Activated CD4-positive, alpha-beta T cell treated with anti-CD3 and anti-CD28 coated beads, Interleukin-2, amount 50 U/mL, for 1 hour (primary cell): ENCODE results near the gene SLC35D3.
"Not testable (repeated sequence)": the region's sequence is repeated elsewhere in the genome, so short reads cannot be mapped to it uniquely, and the experiment has no call there.

ENCODE experiments used
- DNase-seq: peaks from one replicate; pipeline ENCODE4 v3.0.0-alpha.2; 2020

Gene SLC35D3

DNA sequence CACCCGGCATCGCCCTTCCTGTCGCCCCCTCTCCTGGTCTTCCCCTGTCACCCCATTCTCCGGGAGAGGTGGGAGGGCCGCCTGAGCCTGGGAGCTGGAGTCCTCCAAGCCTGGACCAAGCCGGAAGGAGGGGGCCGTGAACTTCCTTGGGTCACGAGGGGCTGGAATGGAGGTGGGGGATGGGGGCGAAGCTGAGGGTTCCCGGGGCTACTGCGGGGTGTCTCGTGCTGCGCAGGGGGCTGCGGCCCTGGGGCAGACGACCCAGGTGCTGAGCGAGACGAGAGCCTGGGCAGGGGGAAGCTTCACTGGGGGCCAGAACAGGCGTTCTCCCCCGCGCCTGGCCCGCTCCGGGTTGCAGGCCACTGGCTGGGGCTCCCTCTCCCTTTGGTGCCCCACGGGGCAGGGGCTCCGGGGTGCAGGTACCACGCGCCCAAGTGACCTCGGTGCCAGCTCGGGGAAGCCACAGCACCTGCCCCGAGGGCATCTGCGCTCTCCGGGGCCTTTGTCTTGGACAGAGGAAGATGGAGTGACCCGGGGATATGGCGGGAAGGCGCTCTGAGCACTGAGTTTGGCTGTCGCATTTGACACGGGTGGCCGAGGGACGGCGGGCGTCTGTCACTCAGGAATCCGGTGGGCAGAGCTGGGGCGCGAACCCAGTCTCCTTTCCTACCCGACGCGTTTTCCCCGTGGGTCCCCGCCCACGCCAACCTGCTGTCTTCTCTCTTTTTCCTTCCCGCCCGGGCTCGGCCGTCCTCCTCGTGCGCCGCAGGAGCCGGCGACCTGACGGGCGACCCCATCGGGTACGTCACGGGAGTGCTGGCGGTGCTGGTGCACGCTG is 1.2 kb downstream of the SLC35D3 start:
- DNase-seq, result no peak

DNA sequence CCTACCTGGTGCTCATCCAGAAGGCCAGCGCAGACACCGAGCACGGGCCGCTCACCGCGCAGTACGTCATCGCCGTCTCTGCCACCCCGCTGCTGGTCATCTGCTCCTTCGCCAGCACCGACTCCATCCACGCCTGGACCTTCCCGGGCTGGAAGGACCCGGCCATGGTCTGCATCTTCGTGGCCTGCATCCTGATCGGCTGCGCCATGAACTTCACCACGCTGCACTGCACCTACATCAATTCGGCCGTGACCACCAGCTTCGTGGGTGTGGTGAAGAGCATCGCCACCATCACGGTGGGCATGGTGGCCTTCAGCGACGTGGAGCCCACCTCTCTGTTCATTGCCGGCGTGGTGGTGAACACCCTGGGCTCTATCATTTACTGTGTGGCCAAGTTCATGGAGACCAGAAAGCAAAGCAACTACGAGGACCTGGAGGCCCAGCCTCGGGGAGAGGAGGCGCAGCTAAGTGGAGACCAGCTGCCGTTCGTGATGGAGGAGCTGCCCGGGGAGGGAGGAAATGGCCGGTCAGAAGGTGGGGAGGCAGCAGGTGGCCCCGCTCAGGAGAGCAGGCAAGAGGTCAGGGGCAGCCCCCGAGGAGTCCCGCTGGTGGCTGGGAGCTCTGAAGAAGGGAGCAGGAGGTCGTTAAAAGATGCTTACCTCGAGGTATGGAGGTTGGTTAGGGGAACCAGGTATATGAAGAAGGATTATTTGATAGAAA is 2.0 kb downstream of the SLC35D3 start:
- no peak for DNase-seq

DNA sequence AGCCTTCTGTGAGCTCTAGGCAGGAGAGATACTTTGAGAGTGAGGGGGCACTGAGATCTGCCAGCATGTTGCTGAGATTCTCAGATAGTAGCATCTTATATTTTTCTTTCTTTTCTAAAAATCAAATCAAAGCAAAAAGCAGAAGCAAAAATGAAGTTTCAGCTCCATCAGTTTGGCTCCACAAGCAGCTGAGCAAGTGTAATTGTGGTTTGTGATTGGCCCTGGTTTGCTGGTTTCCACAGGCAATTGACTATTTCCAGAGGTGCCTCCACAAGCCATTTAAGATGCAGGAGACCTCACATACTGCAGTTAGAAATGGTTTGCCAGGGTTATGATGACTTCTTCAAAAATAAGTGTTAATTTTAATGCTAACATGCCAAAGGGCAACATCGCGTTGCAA is 4.3 kb downstream of the SLC35D3 start:
- no peak for DNase-seq

- no peak for DNase-seq
These were observed 5.2 kb downstream of the SLC35D3 start for GRCh38 chr6:136927292-136927691.

DNA sequence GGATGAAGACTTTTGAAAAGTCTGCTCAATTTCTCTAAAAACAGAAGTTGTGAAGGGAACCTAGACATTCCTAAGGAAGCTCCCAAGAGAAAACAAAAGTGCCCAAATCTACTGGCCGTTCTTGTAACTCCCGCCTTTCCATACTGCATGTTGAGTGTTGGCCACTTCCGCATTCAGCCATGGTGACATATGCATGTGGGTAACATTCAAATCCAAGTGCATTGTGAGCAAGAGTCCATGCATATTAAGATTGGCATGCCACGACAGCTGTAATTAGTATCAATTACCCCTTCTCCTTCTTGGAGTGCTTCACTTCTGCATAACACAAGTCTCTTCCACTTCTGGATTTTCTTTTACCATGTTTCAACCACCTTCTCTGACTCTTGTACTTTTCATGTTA is 8.4 kb downstream of the SLC35D3 start:
- DNase-seq, result no peak

GRCh38 chr6:136932599-136932998 is 10.5 kb downstream of the SLC35D3 start:
- DNase-seq, result no peak

GRCh38 chr6:136945072-136945471 is 23.0 kb downstream of the SLC35D3 start:
- DNase-seq, result no peak

DNA sequence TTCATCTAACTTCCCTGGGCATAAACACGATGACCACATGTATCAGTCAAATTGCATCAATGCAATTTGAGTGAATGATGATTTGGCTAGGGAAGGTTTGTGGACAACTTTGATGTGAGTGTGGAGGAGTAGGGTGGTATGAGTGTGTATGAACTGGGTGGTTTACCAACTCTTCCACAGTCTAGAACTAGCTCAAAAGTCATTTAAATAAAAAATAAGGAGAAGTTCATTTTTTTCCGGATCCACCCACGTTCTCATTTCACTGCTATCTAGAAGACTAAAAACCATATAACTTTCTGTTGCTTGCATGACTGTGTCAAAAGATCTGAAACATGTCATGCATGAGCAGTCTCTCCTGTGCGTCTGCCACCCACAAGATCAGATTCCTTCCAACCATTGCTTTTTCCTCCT is 23.6 kb downstream of the SLC35D3 start:
- no peak for DNase-seq

GRCh38 chr6:136947037-136947436 is 24.9 kb downstream of the SLC35D3 start:
- DNase-seq, result no peak

DNA sequence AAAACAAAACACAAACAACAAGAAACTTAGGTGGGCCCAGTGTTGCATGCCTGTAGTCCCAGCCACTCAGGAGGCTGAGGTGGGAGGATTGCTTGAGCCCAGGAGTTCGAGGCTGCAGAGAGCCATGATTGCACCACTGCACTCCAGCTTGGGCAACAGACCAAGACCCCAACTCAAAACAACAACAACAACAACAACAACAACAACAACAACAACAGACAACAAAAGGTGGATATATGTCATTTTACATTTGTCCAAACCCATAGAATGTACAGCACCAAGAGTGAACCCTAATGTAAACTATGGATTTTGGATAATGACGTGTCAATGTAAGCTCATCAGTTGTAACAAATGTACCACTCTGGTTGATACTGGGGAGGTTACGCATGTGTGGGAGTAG is 27.9 kb downstream of the SLC35D3 start:
- not testable (repeated sequence) for DNase-seq

DNA sequence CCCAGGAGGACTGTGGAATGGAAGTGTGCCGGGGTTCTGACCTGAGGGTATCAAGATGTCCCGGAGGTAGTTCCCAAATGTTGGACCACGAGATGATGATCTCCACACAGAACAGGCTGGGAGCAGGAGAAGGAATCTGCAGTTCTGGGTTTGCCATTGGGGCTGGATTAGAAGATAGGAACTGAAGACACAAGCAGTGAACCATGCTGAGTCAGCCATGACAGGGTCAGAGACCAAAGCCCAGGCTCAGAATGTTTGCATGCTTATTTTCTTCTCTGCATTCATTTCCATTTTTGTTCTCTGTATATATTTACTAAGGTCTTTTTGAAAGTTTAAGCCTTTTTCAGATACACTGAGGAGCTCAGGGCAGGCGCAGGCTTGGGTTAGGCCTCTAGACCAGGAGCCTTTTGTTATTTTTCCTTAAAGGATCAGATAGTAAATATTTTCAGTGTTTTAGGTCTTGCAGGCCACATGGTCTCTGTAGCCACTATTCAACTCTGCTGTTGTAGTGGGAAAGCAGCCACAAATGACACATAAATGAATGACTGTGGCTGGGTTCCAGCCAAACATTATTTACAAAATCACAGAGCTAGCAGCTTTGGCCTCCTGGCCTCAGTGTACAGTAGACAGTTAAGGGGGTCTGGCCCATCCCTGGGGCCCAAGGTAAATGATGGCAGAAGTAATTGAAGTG is 28.5 kb downstream of the SLC35D3 start:
- no peak for DNase-seq

DNA sequence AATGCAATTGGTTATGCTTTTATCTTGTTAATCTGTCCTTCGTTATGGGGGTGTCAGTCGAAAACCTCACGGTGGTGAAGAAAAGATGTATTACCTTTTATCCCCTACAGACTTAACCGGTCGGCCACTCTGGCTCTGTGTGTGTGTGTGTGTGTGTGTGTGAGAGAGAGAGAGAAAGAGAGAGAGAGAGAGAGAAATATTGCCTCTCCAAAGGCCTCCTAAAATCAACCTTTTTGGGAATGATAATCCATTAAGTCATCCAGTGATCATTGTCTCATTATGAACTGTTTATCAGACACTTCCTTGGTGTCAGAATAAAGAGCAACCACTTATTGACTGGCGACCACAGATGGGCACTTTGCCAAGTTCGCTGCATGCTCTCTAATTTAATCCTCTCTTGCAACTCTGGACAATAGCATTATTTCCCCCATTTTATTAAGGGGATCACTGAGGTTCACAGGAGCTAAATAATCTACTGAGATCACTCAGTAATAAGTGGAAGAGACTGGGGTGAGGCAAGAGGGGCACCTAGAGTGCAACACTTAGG is 30.7 kb downstream of the SLC35D3 start:
- no peak for DNase-seq

DNA sequence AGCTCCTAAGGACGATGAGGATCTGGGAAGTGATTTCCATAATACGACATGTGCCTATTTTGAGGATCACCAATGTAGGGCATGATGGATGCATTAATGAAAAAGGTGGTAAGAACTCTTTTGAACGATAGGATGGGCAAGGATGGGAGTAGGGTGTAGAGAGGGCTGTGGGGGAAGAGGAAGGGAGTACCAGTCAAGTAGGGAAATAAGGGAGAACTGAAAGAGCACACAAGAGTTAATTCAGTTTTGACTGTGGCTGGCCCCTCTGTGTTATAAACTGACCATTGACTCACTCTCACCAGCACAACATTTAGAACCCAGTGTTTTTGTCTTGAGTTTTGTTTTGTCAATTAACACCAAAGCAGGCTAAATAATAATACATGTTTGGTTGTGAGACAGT is 33.0 kb downstream of the SLC35D3 start:
- DNase-seq, result no peak

DNA sequence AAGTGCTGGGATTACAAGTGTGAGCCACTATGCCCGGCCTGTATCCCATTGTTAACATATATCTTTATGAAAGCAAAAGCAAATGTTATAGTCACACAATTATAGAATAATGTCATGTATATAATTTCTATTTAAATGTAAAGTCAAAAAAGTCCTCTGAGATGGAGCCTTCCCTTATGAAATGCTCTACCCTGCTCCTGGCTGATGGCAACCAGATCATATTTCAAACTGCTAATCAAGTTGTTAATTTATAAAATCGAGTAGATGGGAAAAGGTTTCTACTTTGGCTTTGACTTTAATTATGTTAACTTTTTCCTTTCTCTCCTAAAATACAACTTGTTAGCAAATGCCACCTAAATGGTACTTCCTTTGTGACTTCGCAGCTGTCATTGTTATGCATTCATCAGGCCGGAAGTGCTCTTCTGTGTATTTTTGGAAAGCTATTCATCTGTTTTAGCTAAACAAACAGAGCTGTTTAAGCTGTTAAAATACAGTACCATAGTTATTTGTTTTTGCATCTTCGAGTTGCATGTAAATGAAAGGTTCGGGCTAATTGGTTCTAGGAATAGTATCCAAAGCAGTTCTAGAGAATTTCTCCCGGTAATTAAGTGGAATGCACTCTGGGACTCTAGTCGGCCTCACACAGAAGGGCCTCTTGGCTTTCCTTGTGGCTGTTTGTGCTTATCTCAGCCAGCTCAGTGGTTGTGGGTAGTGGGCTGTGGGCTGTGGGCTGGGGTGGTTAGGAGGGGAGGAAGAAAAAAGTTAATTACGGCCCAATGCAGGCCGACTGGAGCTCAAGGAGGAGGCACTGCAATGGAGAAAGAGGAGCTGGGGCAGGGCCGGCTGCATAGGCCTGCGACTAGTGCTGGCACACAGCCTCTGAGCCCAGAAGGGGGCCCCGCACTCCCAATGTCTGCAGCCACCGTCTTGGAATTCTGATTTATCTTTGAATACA is 34.8 kb downstream of the SLC35D3 start:
- DNase-seq, result no peak

DNA sequence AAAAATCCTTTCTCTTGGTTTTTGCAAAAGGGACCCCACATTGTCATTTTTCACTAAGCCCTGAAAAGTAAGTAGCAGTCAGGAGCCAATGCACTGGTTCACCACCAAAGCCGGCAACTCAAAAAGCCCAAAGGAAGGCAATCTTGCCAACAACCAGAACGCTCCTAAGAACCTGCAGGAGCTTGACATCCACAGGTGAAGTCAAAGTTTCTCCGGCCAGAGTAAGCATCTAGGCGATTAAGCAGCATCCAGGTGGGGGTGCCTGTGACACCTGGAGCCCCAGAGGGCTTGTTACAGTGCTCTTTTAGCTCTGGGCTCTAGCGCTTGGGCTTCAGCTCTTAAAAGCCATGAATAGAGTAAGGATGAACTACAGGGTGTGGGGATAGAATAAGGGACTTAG is 36.1 kb downstream of the SLC35D3 start:
- DNase-seq, result no peak

- no peak for DNase-seq
These were observed 37.4 kb downstream of the SLC35D3 start for GRCh38 chr6:136959471-136959891.

DNA sequence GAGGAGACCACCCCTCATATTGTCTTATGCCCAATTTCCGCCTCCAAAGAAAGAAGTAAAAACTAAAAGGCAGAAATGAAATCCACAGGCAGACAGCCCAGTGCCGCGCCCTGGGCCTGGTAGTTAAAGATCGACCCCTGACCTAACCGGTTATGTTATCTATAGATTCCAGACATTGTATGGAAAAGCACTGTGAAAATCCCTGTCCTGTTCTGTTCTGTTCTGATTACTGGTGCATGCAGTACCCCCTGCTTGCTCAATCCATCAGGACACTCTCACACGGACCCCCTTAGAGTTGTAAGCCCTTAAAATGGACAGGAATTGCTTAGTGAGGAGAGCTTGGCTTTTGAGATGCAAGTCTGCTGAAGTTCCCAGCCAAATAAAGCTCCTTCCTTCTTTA is 37.8 kb downstream of the SLC35D3 start:
- DNase-seq, result not testable (repeated sequence)

DNA sequence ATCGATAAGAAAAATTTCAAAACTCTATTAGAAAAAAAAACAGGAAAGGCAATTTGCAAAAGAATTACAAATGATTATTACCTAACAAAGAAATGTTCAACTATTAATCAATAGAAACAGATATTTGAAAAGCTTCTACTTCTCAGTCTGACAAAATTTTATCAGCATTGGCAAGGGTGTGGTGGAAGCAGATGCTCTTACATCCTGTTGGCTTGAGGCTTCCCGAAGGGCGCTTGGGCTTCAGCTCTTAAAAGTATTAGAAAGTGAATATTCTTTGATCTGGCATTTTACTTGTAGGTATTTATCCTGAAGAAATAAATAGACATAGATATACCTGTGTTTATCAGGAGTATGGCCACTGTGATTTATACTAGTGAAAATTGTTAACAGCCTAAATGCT is 38.7 kb downstream of the SLC35D3 start:
- no peak for DNase-seq

DNA sequence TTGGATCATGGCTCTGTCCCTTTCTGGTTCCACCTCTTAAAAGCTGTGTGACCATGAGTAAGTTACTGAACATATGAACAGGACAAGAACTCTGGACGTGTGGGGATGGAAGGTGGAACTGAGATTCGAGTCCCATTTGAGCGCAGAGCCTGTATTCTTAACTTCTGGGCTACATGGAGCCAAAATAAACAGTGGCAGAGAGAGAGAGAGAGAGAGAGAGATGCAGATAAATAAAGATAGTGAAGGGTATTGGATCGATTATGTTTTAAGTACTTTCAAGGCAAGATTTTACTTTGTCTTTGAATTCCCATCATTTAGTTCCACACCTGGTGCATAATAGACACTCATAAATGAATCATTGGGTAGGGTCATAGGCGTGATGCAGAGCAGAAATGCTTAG is 39.7 kb downstream of the SLC35D3 start:
- no peak for DNase-seq

DNA sequence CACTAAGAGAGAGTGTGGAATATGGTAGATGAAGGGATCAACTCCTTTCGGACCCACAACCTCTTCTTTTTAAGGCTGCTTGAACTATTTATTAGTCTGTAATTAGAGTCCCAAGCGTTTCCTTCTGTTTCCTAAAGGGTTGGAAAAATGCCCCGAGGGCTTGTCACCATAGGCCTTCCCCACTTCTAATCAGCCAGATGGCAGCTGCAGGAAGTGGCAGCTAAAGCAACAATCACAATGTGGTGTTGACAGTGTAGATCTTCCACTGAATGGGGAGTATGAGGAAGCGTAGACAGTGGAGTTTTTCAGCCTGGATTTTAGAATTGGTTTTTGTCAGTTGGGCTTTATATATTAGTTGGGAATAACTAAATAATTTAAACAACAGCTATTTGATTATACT is 40.6 kb downstream of the SLC35D3 start:
- no peak for DNase-seq

DNA sequence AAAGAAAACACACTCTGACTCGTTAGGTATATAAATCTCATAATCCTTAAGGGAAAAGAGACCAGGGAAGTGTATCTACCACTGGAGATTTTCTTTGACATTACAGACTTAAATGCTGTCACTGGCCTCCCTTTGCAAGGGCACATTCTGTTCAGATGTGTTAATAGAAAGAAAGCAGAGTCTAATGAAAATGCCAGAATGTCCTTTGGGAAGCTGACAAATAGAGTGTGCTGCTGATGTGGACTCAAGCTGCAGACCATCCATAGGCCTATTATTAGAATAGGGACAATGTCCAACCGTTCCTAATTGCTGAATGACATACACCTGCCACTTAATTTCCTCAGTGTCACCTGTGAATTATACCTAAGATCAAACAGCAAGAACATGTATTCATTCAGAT is 41.2 kb downstream of the SLC35D3 start:
- DNase-seq, result no peak

DNA sequence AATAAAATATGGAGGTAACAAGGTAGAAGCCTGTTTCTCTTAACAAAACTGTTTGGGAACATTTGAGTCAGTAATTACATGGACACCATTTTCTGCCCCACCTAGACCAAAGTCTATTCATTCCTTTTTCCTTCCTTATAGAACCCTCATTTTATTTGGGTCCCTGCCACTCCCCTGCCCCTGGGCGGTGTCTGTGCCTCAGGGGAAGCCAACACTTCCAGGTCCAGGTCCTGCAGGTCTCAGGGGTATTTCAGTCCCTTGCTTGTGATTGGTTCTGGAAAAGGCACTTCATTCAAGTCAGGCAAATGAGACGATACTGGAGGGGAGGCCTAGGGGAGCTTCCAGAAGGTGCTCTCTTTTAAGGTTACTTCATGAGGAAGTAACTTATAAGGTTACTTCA is 42.3 kb downstream of the SLC35D3 start:
- no peak for DNase-seq
